ENCODE results near the gene NUDC.

NUDC gene

GRCh38 chr1:26949266-26949925 lies 27.9 kb downstream of the NUDC start:
- Histone ChIP-seq H3K9ac (no peak overlapping the region), H3K4me2 (ENCODE audit: low read length) (no peak overlapping the region), H3K79me2 (peaks cover 2% of the 10 kb centered on the region), H2AFZ (no peak overlapping the region), H3K4me1 (no peaks in the 10 kb centered on the region), H3K27me3 (ENCODE audit: control insufficient read depth, insufficient read depth, low read length) (no peaks in the 10 kb centered on the region), H3K36me3 (ENCODE audit: control insufficient read depth, insufficient read depth, low read length) (no peaks in the 10 kb centered on the region), H3K4me3 (ENCODE audit: low read depth, low read length) (no peak overlapping the region), H3K9me3 (ENCODE audit: control insufficient read depth, low read length) (no peaks in the 10 kb centered on the region), H3K27ac (no peak overlapping the region)
- TF ChIP-seq, protein P1, sequence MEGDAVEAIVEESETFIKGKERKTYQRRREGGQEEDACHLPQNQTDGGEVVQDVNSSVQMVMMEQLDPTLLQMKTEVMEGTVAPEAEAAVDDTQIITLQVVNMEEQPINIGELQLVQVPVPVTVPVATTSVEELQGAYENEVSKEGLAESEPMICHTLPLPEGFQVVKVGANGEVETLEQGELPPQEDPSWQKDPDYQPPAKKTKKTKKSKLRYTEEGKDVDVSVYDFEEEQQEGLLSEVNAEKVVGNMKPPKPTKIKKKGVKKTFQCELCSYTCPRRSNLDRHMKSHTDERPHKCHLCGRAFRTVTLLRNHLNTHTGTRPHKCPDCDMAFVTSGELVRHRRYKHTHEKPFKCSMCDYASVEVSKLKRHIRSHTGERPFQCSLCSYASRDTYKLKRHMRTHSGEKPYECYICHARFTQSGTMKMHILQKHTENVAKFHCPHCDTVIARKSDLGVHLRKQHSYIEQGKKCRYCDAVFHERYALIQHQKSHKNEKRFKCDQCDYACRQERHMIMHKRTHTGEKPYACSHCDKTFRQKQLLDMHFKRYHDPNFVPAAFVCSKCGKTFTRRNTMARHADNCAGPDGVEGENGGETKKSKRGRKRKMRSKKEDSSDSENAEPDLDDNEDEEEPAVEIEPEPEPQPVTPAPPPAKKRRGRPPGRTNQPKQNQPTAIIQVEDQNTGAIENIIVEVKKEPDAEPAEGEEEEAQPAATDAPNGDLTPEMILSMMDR (IDR thresholded peaks at IDR 0.05): no peak

GRCh38 chr1:26949926-26950319 lies 28.4 kb downstream of the NUDC start:
- H3K27me3 ChIP-seq (ENCODE audit: control insufficient read depth, insufficient read depth, low read length): no peaks in the 10 kb centered on the region
- no peak overlapping the region for H3K27ac ChIP-seq
- no peak overlapping the region for H3K4me3 ChIP-seq (ENCODE audit: low read depth, low read length)
- no peak overlapping the region for H2AFZ ChIP-seq
- H3K9ac ChIP-seq: no peak overlapping the region
- H3K9me3 ChIP-seq (ENCODE audit: control insufficient read depth, low read length): no peaks in the 10 kb centered on the region
- TF ChIP-seq, protein P1 (IDR thresholded peaks at IDR 0.05): no peak
- H3K4me2 ChIP-seq (ENCODE audit: low read length): no peak overlapping the region
- no peaks in the 10 kb centered on the region for H3K4me1 ChIP-seq
- no peaks in the 10 kb centered on the region for H3K36me3 ChIP-seq (ENCODE audit: control insufficient read depth, insufficient read depth, low read length)
- peaks cover 2% of the 10 kb centered on the region for H3K79me2 ChIP-seq

- no peak overlapping the region for H3K27ac ChIP-seq
- TF ChIP-seq, protein P1 (IDR thresholded peaks at IDR 0.05): no peak
- H3K9me3 ChIP-seq (ENCODE audit: control insufficient read depth, low read length): no peaks in the 10 kb centered on the region
- H3K79me2 ChIP-seq: peaks cover 2% of the 10 kb centered on the region
- no peaks in the 10 kb centered on the region for H3K4me1 ChIP-seq
- H3K36me3 ChIP-seq (ENCODE audit: control insufficient read depth, insufficient read depth, low read length): no peaks in the 10 kb centered on the region
- H2AFZ ChIP-seq: no peak overlapping the region
- H3K4me2 ChIP-seq (ENCODE audit: low read length): no peak overlapping the region
- no peaks in the 10 kb centered on the region for H3K27me3 ChIP-seq (ENCODE audit: control insufficient read depth, insufficient read depth, low read length)
- H3K4me3 ChIP-seq (ENCODE audit: low read depth, low read length): no peak overlapping the region
- no peak overlapping the region for H3K9ac ChIP-seq
Measured at GRCh38 chr1:26950602-26951001, 29.1 kb downstream of the NUDC start.

DNA sequence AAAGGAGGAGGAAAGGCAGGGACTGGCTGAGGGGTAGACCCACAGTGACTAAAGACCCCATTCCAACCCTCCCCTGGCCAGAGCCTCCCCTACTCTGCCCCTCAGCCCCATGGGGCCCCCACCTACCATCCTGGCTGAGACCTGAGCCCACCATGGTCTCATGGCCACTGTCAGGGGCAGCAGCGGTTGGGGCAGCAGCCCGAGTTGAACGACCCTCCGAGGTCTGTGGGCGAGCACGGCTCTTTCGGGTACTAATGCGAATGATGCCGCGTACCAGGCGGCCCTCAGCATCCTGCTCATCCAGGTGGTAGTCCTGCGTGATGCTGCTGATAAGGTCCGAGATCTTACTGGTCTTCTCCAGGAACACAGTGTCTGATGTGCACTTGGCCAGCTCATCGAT lies 29.7 kb downstream of the NUDC start:
- H3K4me3 ChIP-seq (ENCODE audit: low read depth, low read length): no peak overlapping the region
- H3K4me1 ChIP-seq: no peaks in the 10 kb centered on the region
- H3K79me2 ChIP-seq: peaks cover 2% of the 10 kb centered on the region
- H2AFZ ChIP-seq: no peak overlapping the region
- no peaks in the 10 kb centered on the region for H3K9me3 ChIP-seq (ENCODE audit: control insufficient read depth, low read length)
- no peak overlapping the region for H3K9ac ChIP-seq
- no peaks in the 10 kb centered on the region for H3K36me3 ChIP-seq (ENCODE audit: control insufficient read depth, insufficient read depth, low read length)
- H3K27me3 ChIP-seq (ENCODE audit: control insufficient read depth, insufficient read depth, low read length): no peaks in the 10 kb centered on the region
- H3K27ac ChIP-seq: no peak overlapping the region
- TF ChIP-seq, protein P1 (IDR thresholded peaks at IDR 0.05): no peak
- no peak overlapping the region for H3K4me2 ChIP-seq (ENCODE audit: low read length)
